ENCODE measurements around the gene QRFP.

Gene QRFP

DNA sequence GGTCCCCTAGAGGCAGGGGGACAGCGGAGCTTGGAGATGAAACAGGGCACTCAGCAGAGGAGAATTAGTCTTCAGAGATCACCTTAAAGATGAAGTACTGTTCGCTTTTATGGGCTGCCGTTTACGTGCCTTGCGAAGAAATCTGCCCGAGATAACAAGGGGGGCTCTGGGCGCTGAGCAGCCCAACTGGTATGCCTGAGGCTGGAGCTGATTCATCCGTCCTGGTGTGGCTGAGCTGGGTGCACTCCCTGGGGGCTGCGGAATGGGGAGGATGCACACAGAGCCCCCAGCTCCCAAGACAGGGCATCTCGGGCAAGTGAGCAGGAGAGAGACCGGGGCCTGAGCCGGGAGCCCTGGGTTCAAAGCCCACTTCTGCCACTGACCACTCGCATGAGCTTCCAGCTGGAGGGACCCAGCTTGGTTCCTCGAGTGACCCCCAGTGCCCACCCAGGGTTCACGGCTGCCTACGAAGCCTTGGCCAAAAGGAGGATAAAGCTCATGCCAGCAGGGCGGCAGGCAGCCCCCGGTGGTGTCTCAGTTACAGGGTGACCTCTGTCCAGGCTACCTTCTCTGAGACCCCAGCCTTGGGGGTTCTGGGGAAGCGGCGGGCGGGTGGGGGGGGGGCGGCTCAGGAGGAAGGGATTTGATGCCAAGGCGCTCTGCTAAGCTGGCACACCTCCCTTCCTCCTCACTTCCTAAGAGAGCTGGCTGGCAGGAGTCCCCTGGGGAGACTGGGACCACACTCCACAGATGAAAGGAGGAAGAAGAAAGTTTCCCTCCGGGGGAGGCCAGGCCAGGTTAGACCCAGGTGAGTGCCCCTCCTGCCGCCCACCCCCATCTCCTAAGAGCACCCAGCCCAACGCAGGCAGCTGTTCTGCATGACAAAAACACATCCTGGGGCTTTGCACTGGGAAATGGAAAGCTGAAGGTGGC, 36.8 kb upstream of the QRFP start:
- no peak for DNase-seq (ENCODE audit: low spot score)

DNA sequence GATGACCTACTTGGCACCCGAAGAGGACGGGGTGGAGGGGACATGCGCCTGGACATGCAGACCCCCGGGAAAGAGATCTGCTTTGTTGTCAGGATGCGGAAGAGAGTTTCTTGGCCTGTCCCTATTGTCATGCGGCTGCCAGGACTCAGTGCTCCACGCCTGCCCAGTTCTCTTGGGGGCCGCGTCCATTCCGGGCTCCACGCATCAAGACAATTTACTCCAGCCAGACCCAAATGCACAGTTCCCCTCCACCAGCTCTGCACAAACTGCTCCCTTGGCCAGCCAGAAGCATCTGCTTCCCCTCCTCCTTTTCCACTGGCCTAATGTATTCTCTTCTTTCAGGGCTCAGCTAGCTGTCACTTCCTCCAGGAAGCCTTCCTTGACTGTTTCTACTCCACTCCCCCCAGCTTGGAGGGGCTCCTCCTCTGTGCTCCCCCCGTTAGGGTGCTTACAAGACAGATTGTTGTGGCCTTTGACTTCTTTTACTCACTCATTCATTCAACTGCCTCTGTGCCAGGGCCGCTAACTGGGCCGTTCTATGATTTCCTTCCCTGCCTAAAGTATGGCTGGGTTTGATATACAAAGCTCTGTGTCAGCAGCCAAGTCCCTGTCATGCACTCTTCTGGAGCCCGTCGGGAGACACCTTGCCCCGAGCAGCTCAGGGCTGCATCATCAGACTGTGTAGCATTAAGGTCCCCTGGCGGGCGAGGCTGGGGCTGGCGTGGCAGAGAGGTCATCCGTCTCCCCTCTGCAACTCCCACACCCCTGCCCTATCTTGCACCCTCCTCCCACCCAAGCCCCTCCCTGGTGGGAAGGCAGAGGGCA, 35.9 kb upstream of the QRFP start:
- no peak for DNase-seq (ENCODE audit: low spot score)

DNA sequence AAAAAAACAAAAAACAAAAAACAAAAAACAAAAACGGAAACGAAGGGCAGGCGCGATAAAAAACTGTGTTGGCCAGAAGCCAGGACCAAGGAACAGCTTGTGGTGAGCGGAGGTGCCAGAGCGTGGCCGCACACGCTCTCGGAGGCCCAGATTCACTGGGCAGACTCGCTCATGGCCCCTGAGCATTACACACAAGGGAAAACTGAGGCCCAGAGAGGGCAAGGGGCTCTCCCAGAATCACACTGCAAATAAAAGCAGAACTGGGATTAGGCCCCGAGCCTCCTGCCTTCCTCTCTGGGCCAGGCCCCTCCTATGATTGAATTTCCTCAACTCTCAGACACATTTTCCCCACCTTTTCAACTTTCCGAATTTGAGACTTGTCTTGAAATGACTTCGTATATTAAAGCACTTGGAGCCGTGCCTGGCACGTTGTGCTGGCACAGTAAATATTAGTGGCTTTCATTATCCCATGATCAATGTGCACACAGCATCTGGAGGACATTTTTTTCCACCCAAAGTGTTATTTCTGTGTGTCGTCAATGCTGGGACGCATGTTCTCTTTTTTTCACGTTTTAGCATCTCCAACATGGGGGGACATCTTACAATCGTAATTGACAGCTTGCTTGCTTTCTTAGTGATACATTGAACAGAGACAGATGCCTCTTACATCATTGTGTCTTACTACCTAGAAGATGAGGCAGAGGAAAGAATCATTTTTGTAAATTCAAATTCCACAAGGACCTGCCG, 35.1 kb upstream of the QRFP start:
- DNase-seq (ENCODE audit: low spot score) = no peak

DNA sequence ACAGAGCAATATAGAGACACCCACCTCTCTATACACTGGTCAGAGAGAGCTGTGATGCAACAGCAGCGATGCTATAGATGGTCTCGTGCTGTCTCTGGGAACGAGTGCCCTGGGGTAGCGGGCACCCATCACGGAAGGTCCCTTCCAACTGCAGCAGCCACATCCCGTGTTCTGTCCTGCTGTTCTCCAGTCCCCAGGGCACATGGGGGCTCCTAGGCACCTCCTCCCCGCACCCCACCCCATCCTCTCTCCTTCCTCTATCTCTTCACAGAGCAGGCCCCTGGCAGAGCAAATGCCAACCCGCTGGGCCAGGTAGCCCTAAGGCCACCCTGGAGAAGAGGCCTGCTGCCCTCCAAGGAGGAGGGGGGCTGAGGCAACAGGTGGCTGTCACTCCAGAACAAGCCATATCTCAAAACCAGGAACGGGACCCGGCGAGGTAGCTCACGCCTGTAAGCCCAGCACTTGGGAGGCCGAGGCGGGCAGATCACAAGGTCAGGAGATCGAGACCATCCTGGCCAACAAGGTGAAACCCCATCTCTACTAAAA, 34.3 kb upstream of the QRFP start:
- no peak for DNase-seq (ENCODE audit: low spot score)

DNA sequence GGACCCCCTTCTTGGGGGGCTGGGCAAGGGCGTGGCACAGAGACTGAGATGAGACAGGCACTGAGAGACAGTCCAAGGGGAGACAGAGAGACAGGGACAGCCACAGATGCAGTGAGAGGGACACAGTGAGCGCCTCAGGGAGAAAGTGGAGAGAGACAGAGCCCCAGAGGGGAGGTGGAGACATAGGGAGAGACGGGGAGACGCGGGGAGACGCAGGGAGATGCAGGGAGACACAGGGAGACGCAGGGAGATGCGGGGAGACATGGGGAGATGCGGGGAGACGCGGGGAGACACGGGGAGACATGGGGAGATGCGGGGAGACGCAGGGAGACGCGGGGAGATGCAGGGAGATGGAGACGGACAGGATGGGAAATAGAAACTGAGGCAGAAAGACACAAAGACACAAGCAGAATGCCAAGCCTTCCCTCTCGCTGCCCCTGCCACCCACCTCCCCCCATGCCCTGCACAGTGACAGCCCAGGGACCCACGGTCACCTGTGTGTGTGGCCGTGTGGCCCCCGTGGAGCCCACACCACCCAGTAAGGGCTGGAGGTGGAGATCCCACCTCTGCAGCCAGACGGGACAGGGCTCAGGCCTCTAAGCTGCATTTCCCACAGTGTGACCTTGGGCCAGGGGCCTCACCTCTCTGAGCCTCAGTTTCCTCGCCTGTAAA, 33.7 kb upstream of the QRFP start:
- DNase-seq (ENCODE audit: low spot score) = no peak

DNA sequence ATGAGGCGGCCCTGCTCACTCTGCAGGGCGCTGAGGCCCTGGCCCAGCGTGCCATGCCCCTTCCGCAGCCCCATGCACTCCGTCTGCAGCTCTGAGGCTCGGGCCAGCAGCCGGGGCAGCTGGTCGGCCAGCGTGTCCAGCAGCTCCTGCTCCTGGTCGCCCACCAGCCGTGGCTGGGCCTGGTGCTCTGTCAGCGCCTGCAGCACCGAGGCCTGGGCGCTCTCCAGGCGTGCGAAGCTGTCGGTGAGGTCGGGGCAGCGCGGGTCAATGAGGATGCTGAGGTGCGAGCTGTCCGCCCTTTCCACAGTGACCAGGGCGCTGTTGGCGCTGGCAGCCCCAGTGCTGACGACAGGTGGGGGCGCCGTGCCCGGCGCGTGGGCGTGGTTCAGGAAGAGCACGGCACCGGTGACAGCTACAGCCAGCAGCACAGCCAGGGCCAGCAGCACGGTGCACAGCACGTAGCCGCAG, 33.0 kb upstream of the QRFP start:
- no peak for DNase-seq (ENCODE audit: low spot score)

DNA sequence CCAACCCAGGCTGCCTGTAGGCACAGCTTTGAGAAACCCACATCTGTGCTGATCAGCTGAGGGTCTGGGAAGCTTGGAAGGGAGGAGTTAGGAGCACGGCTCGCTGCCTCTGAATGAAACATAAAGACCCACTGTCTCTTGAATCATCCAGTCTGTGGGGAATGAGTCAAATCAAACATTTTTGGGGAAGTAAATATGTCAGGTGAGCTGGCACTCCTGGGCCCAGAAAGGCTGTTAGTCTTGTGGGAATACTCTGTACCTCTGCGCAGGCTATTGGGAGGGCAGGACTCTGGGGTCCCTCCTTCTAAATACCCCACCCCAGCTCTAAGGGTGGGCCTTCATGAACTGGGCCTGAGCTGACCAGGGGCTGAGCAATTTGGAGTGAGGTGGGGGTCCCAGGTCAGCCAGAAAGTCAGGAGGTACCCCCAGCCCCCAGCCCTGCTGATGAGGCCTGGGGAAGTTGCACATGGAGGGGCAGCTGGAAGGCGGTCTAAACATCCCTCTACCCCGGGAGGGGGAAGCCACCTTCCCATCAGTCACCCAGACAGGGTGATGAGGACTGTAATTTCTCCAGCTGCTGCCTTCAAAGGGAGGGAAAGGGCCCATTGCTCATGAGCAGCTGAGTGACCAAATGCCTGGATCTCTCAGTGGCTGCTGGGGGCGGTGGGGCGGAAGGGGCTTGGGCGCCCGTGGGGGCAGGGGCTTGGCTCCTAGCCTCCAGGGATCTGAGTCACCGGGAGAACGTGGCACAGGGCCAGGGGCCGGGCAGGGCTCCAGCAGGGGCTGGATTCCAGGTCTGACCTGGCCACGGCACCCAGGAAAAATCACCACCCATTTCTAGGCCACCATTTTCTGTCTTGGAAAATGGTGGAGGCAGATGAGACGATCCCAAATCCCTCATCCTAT, 31.6 kb upstream of the QRFP start:
- no peak for DNase-seq (ENCODE audit: low spot score)

DNA sequence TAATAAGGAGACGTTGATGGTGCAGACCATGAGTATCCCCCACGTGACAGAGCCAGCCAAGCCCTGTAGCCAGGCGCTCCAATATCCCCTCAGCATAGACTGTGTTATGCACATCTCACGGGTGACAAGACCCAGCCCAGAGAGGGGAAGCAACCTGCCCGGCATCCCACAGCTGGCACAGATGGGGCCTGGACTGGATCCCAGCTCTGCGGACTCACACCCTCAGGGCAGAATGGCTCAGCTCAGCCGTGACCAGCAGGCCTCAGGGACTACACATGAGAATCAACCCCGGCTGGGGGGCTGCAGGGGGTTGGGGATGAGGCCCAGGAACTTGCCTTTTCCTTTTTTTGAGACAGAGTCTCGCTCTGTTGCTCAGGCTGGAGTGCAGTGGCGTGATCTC, 30.7 kb upstream of the QRFP start:
- no peak for DNase-seq (ENCODE audit: low spot score)

DNA sequence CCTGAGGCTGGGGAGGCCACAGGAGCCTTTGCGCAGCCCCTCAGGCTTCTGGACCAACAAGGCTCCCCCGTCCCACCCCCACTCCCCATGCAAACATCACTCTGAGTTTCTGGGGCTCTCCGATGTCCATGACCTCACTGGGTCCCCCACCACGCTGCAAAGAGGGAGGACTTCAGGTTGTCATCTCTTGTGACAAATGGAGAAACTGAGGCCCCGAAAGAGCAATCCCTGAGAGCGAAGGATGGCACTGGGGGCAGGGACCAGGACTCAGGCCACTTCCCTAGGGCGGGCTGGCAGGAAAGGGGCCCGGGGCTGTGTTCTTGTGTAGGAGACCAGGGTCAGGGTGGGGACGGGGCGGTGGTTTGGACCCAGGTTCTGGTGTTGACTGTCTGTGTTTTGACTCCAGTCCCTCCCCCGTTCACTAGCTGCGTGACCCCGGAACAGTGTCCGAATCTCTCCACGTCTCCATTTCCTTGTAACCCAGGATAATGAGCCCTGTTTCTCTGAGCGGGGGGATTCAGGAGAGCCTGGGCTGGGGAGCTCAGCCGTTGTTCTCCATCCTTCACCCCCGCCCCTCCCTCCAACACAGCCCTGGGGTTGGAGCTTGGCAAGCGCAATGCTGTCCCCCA, 28.6 kb upstream of the QRFP start:
- DNase-seq (ENCODE audit: low spot score) = no peak

DNA sequence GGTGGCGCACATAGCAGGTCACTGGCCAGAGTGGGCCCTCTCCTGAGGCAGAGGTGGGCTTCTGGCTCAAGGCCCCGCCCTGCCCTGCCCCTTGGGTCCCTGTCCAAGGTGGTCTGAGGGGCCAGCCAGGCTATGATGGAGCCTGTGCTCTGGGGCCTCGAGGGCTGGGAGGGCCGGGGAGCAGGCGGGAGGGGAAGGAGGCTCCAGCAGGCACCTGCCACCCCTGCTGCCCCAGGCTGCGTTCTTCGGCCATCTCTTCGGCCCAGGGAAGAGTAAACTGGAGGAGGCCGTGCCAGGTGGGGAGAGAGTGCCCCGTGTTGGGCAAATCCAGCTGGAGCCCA, 27.8 kb upstream of the QRFP start:
- no peak for DNase-seq (ENCODE audit: low spot score)

DNA sequence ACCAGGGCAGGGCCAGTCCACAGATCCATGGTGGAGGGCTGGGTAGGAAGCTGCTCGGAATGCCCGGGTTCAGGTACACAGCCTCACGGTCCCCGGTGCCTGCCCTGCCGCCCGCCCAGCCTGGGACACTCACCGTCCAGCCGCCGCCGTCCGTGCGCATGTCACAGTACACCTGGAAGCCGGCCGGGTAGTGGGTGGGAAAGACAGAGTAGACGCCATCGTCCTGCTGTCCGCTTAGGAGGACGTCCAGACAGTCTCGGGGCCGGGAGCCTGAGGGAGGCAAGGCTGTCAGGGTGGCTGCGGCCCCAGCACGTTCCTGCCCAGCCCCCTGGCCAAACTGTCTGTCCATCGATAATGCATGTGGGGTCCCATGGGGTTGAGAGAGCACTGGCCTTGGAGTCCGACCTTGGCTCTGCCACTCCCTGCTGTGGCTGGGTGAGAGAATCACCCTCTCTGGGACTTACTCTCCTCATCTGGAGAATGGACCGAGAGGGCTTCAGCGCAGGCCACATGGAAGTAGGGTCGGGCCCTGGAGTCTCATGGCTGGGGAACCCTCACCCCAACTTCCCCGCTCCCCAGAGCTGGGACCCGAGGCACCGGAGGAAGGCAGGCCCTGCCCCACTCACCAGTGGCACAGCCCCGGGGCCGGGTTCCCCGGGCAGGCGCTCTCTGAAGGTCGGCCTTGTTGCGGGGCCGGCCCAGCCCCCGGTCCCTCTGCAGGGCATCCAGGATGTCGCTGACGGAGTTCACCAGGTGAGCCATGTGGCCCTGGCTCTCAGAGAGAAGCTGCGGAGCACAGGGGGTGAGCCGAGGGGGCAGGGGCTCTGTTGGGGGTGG, 27.2 kb upstream of the QRFP start:
- DNase-seq (ENCODE audit: low spot score) = no peak

DNA sequence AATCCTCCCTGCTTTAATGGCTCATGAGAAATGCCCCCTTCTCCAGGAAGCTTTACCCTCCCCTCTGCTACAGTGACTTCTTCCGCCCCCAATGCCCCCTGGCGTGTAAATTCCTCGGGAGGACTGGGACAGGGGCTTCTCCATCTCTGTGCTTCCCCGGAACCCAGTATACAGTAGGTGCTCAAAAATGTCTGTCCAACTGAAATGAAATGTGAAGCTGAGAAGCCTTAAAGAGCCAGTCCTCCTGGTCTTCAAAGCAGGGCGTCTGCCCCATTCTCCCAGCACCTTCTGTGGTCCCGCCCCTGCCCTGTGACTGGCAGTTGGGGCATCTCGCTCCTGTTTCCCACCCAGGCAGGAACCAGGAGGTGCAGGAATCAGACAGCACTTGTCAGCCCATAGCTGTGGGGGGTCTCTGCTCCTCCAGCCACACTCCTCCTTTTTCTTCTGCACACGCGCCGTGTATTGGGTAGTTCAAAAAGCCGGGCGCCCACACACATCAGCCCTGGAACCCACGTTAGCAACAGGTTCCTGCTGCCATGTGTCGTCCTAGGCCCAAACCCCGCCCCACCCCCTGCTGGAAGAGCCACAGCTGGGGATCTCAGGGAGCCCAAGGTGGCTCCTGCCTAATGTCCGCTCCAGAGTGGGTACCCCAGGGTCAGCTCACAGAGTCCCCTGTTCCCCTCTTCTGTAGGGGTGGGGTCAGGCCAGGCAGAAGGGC, 26.4 kb upstream of the QRFP start:
- no peak for DNase-seq (ENCODE audit: low spot score)

DNA sequence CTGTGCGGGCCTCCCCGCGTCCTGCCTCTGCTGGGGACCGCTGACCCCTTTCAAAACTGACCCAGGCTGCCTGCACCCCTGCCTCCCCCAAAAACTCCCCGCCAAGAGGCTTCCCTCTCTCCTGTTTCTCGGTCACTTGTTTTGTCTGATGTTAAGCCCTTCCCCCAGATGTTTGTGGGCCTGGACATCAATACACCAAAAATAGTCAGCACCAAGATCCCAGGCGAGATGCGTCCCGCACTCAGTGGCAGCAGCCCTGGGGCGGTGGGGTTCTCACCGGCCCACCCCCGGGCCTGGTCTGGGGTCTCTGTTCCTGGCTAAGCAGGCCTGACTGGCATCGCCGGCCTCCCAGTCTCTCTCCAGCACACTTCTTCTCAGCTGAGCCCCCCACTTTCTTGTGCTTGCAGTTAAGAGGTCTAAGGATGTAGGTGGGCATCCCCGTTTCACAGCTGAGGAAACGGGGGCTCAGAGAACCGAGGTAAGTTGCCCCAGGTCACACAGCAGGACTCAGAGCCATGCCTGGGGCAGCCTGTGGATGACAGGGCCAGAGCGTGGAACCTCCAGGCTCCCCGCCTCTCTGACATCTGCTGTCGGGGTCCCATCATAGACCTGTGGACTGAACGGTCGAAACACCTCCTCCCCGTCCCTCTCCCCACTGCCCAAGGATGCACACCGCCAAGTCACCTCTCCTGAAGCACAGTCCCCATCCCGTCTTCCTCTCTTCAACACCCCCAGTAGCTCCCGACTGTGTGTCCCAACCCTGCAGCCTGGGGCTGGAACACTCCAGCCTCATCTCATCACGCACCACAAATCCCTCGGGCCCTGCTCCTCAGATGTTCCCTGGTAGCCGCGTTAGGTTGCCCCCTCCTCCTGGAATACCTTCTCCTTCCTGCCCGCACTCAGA, 25.6 kb upstream of the QRFP start:
- no peak for DNase-seq (ENCODE audit: low spot score)

DNA sequence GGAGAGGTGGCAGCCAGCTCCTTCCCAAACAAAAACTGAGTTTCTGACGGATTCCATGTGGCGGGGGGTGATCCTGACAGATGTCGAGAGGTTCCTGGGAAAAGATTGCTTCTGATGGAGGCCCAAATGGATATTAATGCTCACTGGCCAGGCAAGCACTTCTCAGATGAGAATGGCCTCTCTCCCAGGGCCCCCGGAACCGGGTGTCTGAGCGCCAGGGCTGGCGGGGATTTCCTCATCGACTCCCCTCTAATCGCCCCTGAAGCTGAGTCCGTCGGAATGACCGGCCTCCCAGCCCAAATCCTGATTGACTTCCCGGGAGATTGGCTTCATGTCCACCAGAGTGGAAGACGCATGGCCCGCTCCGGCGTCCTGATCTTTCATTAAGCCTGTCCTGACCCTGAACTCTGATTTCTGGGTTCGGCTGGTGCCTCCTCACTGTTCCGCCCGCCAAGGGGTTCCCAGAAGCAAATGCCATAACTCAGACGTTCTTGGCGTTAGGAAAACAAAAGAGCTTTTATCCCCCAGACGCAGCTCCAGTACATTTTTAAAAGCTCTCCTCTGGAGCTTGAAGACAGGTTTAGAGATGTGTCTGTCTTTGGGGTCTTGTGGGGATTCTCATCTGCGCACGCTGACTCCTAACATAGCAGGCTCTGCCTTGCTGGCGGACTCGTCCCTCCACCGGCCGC, 24.8 kb upstream of the QRFP start:
- DNase-seq (ENCODE audit: low spot score) = no peak

DNA sequence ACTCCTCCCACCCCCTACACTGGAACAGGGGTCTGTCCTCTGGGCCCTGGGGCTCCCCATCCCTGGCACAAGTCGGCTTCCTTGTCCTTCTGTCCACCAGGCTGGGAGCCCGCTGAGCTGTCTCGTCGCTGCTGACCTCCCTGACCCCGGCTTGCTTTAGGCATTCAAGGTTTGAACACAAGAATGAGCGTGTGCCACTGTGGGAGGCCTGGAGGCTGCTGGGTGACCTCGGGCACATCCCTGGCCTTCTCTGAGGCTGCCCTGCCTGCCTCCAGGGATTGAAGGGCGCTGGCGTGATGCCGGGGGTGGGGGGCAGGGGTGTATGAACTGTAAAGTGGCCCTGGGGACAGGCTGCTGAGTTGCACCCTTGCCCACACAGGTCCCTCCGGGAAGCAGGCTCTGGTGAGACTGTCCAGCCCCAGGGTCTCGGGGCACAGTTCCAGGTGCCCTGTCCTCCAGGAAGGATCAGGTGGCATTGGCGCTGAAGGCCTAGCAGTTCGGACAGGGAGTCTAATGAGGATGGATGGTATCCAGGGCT, 24.2 kb upstream of the QRFP start:
- DNase-seq (ENCODE audit: low spot score) = no peak

DNA sequence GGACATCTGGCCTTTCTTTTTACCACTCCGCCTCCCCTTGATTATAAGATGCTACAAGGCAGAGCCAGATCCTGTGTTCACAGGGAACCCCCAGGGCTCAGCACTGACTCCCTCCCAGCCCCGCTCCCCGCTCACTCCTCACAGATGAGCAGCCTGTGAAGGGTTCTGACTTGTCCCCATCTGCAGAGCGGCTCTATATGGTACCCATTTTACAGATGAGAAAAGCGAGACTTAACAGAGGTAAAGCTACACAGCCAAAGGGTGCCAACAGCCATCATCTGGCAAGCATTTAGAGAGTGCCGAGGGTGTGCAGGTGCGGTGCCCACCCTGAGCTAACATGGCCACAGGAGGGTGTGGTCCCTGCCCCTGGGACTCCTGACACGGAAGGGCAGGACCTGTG, 23.6 kb upstream of the QRFP start:
- no peak for DNase-seq (ENCODE audit: low spot score)
